SHP77 (cell line): Measurements from ENCODE around the gene AFTPH.
A peak's percentile ranks its signal among the peaks of the same experiment; 100 is the strongest.

Source experiments
- DNase-seq, 2 experiments: peaks; one replicate each; lab custom pipeline; 2025; lab: John Stamatoyannopoulos, UW

The AFTPH gene

DNA sequence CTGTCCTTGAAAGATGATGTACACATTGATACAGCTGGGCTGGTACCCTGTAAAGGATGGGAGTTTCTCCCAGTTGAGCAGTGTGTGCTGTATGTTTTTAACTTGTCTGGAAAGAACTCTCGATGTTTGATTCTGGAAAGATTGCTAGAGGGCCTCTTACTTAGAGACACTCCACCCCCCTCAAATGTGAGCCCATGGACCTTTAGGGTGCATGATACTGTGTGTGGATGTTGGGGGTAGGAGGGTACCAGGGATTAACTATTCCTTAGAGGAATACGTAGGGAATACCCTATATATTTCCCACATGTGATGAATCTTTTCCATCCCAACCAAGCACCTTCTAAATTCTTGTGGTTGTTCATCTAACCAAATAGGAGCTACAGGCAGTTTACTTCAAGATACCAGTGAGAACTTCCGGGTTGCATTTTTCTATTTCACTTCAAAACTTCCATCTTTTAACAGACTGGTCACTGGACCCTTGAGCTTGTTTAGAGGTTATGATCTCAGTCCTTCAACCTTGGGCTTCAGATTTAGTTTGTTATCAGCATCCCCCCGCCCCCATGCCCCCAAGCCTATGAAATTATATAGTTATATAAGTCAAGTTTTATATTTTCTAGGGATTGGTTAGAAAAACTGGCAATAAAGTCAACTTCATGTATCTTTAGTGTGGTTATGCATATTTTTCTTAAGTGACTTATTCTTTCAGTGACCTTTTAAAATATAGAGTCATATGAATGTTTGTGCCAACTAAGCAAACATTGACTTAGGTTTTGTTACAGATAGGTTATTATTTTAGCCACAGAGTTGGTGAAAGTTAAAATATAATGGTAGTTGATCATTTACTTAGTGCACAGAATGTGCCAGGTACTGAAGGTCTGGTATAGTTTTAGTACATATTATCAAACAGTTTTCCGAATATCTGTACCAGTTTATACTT, 18.2 kb downstream of the AFTPH start:
- no peak for DNase-seq

DNA sequence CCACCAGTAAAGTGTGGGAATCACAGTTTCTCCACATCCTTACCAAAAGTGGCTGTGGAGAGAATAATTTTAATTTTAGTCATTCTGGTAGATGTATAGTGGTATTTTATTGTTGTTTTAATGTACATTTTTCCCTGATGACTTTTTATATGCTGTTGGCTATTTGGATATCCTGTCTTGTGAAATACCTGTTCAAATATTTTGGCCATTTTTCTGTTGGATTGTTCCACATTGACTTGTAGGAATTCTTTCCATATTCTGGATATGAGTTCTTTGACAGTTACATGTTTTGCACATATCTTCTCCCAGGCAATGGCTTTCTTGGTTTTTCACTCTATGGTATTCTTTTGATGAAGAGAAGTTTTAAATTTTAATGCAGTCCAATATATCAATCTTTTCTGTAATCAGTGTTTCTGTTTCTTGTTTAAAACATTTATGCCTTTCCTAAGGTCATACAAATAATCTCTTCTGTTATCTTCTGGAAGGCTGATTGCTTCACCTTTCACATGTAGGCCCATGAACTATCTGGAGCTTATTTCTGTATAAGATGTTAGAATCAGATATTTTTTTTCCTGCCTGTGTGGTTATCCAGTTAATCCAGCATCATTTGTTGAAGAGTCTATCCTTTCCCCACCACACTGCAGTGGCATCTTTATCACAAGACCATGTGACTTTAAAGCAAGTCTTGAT, 19.0 kb downstream of the AFTPH start:
- no peak for DNase-seq

DNA sequence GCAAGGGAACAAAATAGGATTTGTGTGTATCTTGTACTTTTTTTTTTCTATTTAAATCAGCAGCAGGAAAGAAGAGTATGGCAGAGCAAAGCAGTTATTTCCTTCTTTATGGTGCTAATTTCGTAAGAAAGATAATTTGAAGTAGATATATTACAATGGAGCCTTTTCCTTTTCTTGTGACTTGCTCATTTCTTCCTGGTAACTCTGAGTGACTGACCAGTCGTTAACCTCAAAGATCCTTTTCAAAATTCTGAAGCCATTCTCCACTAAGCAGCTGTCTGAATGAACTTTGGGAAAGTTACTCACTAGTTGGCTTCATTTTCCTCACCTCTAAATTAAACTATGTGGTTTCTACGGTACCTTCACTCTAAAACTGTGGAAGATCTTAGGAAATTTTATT, 24.6 kb downstream of the AFTPH start:
- no peak for DNase-seq

DNA sequence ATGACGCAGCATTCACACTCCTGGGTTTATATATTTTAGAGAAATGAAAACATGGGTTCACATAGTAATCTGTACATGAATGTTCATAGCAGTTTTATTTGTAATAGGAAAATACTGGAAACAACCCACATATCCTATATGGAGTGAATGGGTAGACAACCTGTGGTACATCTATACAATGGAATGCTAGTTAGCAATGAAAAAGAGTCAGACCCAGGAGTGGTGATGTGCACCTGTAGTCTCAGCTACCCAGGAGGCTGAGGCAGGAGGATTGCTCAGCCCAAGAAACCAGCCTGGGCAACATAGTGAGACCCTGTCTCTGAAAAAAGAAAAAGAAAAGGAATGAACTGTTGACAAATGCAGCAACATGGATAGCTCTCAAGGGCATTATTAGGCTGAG, 25.9 kb downstream of the AFTPH start:
- DNase-seq = no peak

DNA sequence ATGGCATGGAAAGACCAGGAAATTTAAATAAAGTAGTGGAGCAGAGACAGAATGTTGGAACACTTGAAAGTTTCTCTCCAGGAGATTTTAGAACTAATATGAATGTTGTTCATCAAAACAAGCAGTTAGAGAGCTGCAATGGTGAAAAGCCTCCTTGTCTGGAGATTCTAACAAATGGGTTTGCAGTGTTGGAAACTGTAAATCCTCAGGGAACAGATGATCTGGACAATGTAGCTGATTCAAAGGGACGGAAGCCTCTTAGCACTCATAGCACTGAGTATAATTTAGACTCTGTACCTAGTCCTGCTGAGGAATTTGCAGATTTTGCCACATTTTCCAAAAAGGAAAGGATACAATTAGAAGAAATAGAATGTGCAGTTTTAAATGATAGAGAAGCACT, 27.7 kb downstream of the AFTPH start:
- DNase-seq = no peak

DNA sequence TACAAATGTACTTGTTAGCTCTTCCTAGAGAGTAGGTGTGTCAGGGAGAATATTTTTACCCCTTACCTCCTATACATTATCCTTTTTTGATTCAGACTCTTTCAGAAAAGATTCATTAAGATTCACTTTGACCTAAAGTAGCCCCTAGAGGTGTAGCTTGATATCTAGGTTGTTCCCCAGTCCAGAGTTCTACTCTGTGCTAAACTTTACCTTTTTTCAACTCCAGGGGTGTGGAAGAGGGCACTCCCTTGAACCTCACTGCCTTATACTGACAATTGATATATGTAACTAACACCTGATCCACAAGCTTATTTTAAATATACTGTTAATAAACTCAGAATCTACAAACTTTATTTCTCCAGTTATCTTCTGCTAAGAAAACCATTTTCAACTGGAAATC, 30.0 kb downstream of the AFTPH start:
- no peak for DNase-seq

DNA sequence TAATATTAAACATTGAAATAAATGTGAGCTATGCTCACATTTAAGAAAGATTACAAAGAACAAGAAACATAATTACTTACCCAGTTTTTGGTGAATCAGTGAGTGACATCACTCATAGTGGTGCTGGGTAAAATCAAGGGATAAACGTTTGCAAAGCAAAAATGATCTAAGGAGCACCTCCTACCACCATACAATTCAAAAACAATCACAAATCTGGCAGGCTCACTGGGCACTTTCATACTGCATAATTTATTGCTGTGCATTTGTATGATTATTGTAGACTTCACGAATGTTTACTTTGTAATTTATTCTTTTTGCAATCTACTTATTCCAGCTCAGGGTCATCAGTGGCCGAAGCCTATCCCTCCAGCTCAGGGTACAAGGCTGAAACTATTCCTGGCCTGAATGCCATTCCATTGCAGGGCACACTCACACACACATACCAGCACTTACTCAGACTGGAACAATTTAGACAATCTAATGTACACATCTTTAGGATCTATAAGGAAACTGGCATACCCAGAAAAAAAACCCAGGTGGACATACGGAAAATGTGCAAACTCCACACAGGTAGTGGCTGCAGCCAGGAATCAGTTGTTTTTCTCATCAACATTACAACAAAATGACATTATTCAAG, 34.4 kb downstream of the AFTPH start:
- no peak for DNase-seq

DNA sequence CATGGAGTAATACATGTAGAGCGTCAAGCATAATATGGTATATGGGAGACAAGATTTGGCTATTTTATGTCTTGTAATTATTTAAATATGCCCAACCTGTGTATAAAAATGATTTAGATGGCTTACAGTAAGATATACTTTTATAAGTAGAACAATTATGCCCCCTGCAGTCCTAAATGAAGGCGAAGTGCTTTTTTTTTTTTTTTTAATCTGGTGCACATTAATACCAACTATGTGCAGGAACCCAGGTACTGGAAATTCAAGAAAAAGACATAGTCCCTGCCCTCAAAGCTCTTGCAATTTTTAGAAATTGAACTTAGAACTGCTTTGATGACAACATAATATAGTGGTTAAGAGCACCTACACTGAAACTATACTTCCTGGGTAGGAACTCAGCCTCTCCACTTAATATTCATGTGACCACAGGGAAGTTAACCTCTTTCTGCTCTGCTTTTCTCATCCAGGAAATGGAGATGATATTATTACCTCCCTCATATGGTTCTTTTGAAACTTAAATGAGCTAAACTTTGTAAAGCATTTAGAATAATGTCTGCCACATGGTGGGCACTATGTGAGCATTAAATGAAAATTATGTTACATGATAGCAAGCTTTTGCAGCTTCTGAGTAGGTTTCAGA, 38.1 kb downstream of the AFTPH start:
- DNase-seq = no peak

DNA sequence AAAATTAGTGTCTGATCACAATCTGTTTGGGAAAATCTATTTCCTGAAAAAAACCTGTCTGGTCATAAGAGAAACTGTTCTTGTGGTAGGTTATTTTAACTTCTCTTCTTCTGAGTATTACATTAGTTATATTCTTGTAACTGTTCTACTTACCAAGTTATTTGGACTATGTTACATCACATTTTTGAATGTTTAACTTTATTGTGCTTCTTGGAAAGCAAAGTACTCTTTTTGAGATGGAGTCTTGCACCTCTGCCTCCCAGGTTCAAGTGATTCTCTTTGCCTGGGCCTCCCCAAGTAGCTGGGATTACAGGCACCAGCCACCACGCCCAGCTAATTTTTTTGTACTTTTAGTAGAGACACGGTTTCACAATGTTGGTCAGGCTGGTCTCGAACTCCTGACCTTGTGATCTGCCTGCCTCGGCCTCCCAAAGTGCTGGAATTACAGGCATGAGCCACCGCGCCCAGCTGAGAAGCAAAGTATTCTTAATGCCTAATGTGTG, 39.4 kb downstream of the AFTPH start:
- no peak for DNase-seq

DNA sequence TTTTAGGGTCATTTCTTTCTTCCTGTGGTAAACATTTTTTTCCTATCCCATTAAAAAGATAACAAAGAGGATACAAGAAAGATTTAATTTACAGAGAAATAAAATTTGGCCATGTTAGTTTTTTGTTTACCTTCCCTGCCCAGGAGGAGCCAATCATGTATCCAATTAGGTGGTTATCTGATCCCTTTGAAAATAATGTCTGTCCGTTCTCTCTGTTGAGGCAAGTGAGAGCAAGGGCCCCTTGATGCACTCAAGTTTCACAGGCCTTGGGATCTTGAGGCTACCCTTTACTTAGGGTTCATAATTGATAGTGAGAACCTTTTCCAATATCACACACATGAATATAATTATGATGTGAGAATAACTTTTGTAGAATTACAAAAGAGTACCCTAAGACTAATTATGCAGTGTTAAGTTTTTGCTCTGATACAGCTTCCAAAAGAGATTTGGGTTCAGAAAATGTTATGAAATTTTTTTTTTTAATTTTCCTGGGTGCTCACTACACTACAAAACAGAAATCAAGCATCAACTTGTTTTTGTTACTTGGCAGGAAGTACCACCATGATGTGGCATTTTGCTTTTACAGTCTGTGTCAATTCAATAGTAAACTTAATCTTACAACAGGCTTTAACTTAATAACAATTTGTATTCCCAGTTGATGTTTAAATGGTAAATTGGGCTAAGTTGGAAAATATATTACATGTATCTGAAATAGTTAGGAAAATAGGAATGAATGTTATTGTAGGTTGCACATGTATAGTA, 42.0 kb downstream of the AFTPH start:
- no peak for DNase-seq

DNA sequence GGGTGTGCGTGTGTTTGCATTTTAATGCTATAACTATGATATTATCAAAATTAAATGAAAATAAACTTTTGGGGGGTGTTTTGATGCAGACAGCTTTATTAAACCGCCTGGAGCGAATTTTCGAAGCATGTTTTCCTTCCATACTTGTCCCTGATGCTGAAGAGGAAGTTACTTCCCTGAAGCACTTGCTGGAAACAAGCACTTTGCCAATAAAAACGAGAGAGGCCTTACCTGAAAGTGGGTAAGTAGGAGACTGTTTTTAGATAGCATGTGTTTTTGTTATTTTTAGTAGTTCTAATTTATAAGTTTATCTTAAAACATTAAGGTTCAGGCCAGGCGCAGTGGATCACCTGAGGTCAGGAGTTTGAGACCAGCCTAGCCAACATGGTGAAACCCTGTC, 43.3 kb downstream of the AFTPH start:
- no peak for DNase-seq

DNA sequence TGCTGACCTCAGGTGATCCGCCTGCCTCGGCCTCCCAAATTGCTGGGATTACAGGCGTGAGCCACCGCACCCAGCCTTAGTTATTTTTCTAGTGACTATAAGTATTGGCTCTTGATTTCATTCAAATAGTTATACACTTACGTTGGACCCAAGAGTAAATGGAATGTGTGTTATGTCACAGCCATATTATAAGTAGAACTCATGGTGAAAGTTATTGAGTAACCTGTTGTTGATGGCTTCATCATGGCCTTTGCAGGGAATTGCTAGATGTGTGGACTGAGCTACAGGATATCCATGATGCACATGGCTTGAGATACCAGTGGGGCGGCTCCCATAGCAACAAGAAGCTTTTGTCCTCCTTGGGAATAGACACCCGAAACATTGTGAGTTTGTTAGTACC, 44.7 kb downstream of the AFTPH start:
- DNase-seq = no peak

DNA sequence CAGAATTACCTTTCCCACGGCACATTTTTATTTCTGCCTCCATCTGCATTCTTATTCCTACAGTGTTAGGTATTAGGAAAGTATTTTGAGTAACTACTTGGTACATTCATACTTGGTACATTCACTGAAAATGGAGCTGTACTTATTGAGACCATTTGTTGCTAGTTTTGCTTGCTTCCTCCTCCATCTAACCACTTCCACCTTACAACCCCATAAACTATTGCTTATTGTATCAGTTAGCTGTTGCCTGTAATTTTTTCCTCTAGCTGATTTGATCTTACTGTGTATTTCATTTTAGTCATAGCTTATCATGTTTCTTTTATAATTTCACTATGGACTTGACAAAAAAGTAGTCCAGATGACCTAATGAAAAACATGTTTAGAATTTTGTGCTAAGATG, 50.7 kb downstream of the AFTPH start:
- no peak for DNase-seq

DNA sequence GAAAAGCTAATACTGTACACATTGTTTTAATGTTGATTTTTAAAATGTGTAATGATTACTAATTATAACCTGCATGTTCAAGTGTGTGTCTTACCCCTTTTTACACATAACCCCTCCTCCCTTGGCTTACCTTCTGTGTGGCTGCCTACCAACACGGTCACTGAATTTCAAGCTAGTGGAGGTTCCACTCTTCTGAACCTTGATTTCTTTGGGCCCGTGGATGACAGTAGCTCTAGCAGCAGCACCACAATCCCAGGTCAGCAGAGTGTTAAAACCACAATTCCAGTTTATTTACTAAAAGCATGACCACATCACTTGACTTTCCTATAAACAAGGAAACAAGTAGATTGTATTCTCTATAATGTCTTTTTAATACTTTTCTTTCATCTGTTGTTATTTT, 56.9 kb downstream of the AFTPH start:
- DNase-seq = no peak

DNA sequence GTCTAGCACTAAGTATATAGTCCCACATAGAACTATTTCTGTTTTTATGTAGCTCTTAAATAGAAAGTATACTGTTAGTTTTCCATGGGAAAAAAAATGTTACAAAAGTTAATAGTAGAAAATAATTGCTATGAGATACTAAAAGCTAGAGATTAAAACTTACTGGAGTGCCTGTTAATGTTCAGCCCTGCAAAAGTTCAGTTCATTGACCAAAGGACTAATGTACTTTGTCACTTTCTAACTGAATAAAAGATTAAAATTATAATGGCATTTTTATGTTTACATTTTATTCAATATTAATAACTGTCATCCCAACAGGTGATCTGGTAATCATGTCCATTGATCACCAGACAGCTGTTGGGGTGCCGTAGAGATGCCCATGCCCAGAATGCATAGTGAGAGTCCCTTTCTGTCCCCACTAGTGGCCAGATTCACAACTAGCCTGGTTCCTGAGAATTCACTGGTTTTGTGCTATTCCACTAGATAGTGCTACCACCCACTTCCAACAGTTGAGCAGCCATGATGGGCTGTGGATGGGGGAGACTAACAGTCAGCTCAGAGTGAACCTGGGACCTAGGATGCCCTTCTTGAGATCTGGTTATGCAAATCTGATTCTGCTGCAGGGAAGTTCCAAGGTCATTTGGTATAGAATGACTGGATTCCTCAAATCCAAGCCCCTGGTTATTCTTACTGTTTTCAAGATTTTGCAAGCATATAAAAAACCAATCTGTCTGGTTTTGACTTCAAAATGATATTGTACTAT, 57.8 kb downstream of the AFTPH start:
- DNase-seq = peak in 1 of 2 experiments; percentile 4

DNA sequence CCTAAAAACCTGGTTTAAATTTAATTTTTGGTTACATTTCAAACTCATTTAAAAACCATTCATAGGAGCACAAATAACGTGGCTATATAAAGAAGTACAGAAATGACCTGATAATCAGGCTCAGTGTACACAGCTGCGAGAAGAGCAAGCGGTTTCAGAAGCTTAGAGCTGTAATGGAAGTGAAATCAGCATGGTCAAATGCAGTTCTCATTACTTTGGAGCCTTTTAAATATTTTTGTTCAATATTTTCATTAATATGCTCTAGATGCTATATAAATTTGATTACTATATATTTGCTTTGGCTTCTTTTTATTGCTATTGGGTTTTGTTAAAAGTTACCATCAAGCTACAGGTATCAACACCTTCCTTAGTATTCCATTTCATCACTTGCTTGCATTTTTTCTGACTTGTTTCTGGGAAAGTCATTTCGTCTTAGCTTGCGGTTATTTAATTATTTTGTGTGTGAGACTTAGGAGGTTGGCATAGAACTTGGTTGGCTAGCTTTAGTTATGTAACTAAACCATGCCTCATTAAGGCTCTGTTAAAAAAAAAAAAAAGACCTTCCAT, 58.7 kb downstream of the AFTPH start:
- DNase-seq = peak in 1 of 2 experiments; percentile 23

DNA sequence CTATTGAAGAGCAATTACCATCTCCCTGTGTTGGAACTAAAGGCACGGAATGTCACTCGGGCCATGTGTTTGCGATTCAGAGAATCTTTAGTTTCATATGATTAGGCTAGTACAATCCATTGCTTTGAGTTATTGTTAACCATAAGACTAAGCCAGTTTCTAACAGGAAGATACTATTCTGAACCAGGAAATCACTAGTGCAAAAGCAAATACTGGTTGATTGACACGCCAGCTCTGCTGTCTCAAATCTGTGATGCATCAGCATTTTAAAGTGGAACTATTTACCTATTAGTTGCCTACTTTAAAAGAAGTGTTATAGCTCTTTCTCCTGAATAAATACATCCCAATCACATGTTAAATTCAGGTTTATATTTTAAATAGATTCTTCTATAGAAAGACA, 61.9 kb downstream of the AFTPH start:
- no peak for DNase-seq

DNA sequence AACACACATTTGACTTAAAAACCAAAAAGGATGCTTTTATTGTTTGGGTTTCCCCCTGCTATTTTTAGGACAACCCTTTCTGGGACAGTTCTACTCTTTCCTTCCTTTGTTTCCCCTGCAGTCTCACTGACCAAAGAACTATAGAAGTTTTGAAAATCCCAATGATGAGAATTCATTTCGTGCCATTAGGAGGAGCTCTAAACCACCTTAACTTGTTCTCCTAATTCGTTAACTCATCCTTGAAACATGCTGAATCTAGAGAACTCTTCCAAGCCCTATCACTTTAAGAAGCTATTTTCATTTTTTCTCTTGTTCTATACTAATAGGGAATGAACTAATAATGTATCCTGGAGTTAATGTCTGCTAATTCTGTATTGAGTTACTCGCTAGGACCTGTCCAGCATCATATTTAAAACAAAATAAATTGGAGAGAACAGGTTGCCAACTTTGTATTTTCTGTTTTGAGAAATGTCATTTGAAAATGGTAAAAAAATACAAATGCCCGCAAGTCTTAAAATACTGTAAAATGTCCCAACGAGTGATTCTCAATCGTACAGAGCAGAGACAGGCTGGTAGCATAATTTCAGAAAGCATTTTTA, 62.9 kb downstream of the AFTPH start:
- DNase-seq = peak; percentile 9 to 25

DNA sequence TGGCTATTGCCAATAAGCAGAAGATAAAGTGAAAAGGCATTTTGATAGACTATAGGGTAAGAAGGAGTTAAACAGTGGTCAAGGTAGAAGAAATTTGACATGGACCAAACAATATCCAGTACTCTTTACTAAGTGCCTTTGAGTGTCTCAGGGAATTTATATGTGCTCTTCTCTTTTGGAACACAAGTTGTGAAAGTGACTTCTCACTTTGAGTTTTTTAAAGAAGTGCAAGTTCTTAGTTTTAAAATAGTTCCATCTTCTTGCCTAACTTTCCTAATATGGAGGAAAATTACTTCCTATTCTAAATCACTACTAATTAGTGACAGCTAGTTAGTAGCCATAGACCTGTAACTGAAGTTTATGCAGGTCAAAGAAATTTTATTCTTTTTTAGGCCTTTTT, 63.4 kb downstream of the AFTPH start:
- DNase-seq = no peak

DNA sequence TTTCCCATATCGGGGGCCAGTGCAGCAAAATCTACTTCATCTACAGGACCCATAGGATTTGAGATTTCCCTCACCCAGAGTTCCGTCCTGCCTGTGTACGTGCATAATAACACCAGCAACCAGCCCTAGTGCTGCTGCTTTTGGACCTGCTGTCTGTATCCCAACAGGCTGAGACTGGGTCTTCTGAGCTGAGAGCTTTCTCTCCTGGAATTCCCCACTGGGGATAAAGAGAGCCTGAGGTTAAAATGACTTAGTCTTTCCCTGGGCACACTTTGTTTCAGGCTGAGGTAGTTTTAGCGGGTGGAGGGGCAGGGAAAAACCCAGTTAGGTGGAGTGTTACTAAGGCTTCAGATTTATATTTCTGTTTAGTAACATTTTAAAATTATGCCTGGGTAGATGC, 67.1 kb downstream of the AFTPH start:
- no peak for DNase-seq
